ENCODE data around the gene HACD1.
"Not testable (repeated sequence)": the region's sequence is repeated elsewhere in the genome, so short reads cannot be mapped to it uniquely, and the experiment has no call there.

The HACD1 gene

DNA sequence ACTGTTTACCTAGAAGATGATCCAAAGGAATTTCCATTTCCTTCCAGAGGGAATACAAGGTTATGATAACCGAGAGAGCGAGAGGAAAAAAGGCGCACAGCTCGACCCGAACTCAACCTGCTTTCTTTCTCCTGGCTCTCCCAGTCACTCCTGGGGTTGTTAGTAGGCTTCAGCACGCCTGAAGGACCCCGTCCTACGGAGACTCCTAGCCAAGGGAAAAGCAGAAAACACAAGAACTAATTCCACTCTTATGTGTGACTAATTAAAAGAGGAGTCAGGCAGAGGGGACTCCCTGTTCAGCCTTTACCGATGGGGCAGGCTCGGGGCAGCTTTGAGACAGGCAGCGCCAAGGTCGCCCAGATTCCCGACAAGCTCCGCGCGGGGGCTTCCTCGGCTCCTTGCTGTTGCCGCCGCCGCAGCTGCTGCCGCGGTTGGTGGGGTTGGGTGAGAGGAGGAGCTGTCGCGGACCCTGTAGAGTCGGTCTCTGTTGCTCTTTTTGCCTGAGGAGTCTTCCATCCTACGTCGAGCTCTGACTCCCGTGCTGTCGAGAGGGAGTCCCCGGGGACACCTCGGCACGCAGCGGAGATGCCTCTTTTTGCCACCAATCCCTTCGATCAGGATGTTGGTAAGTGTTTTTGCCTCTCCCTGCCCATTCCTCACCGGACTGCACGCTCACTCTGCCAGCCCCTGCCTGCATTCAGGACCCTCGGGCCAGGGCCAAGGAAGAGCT lies 26.7 kb upstream of the HACD1 start, which contains the start of gene STAM:
TSS of gene STAM (plus strand) at position 397 of the 730 bp plus-strand sequence. CDS start at position 586, 189 bp downstream.
- peak; percentile 61 for DNase-seq (ENCODE audit: low read depth, low spot score)

- no peak for DNase-seq (ENCODE audit: low read depth, low spot score)
These were observed 26.2 kb upstream of the HACD1 start for GRCh38 chr10:17643339-17643754.

- DNase-seq (ENCODE audit: low read depth, low spot score), result no peak
These were observed 23.2 kb upstream of the HACD1 start for GRCh38 chr10:17640331-17640816.

DNA sequence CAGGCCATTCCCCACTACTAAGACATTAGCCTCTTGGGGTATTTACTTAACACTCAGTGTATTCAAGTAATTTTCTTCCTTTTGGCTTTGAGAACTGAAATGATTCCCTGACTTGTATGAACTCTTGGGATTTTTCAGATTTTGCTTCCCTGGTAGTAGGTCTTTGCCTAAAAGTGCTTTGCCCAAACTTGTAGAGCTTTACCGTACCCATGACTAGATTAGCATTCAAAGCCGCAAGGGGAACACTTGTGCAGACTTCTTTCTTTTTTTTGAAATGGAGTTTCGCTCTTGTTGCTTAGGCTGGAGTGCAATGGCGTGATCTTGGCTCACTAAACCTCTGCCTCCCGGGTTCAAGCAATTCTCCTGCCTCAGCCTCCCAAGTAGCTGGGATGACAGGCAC lies 20.7 kb upstream of the HACD1 start:
- DNase-seq (ENCODE audit: low read depth, low spot score), result no peak

DNA sequence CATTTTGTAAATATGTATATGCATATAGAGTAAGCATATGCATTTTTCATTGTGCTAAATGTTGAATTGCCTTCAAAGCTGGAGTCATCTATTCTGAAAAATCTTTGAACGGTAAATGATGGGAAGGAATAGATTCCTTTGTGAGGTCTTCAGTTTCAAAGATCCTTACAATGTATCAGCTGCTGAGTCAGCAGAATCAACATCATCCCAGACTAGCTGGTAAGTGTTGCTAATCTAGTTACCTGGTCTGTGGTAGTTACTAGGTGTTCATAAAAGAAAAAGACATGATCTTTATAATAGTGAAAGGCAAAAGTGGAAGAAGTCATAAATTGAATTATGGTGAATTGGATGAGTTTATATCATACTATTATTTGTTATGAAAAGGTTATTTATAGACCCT lies 16.2 kb upstream of the HACD1 start:
- no peak for DNase-seq (ENCODE audit: low read depth, low spot score)

- DNase-seq (ENCODE audit: low read depth, low spot score), result not testable (repeated sequence)
These were observed 15.4 kb upstream of the HACD1 start for GRCh38 chr10:17632590-17632989.

- DNase-seq (ENCODE audit: low read depth, low spot score), result no peak
These were observed 9.5 kb upstream of the HACD1 start for GRCh38 chr10:17626656-17627055.

GRCh38 chr10:17624996-17625395 lies 7.8 kb upstream of the HACD1 start:
- no peak for DNase-seq (ENCODE audit: low read depth, low spot score)

DNA sequence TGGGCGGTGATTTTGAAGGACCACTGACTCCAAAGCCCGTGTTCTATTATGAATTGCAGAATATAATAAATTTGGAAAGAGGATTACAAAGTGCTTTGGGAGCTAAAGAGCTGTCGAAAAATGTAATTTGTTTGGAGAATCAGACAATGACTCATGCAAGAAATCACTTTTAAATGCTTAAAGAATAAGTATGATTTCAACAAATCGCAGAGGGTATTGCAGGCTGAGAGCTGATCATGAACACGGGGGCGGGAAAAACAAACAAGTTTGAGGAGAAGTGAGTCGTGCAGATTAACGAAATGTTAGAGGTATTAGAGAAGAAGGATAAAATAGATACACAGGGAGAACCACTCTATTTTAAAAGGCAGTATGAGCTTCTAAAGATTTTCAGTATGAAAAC lies 4.9 kb upstream of the HACD1 start:
- no peak for DNase-seq (ENCODE audit: low read depth, low spot score)

DNA sequence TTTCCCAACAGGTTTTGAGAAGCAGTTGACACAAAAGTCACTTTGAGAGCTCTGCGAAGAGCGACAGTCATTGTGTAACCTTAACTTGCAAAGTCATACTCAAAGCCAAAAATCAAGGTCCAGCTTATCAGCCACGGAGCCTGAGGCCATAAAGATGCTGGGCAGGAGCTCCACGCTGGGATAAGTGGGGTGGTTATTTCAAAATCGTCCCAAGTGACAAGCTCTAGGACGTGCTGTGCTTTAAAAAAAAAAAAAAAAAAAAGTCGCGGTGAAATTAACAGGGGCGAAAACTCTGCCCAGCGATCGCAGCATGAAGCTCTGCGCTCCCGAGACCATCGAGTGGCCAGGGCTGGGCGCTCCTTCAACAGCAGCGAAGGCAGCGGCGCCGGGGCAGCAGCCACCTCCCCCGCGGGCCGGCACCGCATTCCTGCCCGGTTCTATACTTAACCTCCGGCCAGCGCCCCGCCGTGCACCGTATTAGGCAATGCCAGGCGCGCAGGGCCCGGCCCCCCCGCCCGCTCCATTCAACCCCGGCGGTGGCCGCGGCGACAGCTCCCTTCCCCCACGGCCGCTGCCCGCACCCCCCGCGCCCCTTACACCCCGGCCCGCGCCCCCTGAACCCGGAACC lies 657 bp downstream of the HACD1 start:
- DNase-seq (ENCODE audit: low read depth, low spot score), result no peak

- no peak for DNase-seq (ENCODE audit: low read depth, low spot score)
These were observed 7.6 kb downstream of the HACD1 start for GRCh38 chr10:17609523-17610079.

GRCh38 chr10:17607603-17608332 lies 9.4 kb downstream of the HACD1 start:
- DNase-seq (ENCODE audit: low read depth, low spot score), result no peak

DNA sequence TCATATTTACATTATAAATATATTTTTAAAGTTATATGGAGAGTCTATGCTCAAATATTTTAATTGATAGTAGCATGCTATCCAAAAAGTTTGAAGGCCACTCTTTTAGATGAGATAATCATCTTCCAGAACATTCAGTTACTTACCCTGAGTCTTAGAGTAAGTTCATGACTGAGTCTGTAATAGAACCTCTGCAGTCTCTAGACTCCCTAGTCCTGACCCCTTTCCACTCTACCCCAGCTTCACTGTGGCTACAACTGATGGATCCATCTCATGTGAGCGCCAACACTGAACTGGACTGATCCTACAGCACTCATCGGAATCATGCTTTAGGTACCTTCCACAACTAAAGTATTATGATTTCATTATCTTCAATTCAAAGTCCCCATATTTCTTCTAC lies 10.1 kb downstream of the HACD1 start:
- no peak for DNase-seq (ENCODE audit: low read depth, low spot score)

- DNase-seq (ENCODE audit: low read depth, low spot score), result no peak
These were observed 10.6 kb downstream of the HACD1 start for GRCh38 chr10:17606547-17607040.

GRCh38 chr10:17605936-17606335 lies 11.2 kb downstream of the HACD1 start:
- no peak for DNase-seq (ENCODE audit: low read depth, low spot score)

DNA sequence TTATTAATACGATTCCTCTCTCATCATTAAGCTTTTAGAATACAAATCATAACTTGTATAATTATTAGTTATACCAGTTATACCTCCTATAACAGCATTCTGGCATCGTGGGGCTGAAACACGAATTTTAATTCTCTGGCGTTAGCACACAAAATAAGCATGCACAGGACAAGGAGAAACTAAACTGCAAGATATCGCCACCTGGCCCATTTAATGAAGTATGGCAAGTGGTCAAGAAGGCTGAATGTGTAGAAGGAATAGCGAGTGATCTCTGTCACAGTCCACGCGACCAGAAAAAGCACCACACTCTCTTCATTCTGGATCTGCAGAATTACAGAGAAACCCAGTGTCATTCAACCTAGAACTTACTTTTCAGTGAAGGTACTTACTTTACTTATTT lies 18.1 kb downstream of the HACD1 start:
- no peak for DNase-seq (ENCODE audit: low read depth, low spot score)

DNA sequence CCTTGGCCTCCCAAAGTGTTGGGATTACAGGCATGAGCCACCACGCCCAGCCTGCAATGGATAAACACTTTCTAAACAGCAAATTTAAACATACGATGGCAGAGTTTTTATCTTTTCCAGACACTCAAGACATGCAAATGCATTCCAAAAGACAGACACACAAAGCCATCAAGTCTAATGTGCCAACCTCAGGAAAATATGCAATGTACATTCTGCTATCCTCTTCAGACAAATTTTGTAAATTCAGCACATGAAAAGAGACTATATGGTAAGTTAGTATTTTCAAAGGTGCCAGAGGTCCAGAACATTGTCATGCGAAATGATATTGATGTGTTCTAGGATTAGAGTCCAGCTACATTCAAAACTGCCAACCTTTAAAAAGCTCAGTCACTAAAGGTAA lies 19.8 kb downstream of the HACD1 start:
- DNase-seq (ENCODE audit: low read depth, low spot score), result no peak

DNA sequence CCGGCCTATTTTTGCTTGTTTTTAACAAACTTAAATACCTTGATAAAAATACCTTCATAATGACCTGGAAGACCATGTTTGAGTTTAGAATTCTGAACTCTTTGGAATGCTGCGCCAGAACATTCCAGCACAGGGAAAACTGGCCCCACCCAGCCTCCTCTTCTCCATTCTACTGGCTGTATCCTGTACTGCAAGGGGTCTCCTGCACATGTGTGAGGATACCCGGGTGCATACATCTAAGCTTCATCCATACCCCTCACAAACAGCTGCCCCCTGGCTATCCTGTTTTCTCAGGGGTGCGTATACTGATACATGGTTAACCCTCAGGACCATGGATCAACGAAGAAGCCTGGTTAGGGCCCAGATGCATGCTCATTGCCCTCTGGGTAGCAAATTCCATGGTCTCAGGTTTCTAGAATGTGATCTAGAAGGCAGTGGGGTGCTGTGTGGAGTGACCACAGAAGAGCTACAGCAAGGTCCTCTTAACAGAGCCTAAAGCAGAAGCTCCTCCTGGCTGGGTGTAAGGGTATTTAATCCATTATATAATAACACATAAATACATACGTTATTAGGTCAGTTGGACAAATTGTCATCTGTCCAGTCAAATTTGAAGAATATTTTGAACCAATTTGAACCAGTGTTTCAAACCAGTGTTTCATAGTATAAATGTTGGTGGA lies 26.1 kb downstream of the HACD1 start:
- DNase-seq (ENCODE audit: low read depth, low spot score), result no peak

DNA sequence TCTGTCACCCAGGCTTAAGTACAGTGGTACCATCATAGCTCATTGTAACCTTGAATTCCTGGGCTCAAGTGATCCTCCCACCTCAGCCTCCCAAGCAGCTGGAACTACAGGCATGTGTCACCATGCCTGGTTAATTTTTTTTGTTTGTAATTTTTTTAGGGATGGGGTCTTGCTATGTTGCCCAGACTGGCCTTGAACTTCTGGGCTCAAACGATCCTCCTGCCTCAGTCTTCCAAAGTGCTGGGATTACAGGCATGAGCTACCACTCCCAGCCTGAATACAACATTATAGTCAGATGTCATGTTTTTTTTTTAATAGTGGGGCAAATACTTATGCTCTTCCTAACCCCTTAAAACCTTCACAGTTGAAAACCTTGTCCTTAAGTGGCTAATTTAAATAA lies 27.9 kb downstream of the HACD1 start:
- not testable (repeated sequence) for DNase-seq (ENCODE audit: low read depth, low spot score)

- no peak for DNase-seq (ENCODE audit: low read depth, low spot score)
These were observed 28.8 kb downstream of the HACD1 start for GRCh38 chr10:17588420-17588819.

GRCh38 chr10:17587321-17587720 lies 29.9 kb downstream of the HACD1 start:
- DNase-seq (ENCODE audit: low read depth, low spot score), result not testable (repeated sequence)

All from iPS DF 19.7 (cell line).